Prostate gland (tissue), 2 donors: ENCODE results near the gene PSMF1.

ENCODE experiments used
- CTCF ChIP-seq, 4 experiments: fragments of 200-600 bp in 2 of 4; fragments of 450-650 bp in 2 of 4; sonication (generic) in 2 of 4; IDR thresholded peaks; 1 replicate in 3 of 4; 2 replicates in 1 of 4; pipeline ENCODE4 v1.5.1; 2016 to 2019; ENCODE audit warnings: antibody characterized with exemption in 4 of 4, mild to moderate bottlenecking in 2 of 4, moderate library complexity in 2 of 4
- POLR2A ChIP-seq: fragments of 450-650 bp; IDR thresholded peaks from one replicate; pipeline ENCODE4 v1.6.1; 2016; ENCODE audit warnings: antibody characterized with exemption, mild to moderate bottlenecking
- POLR2AphosphoS5 ChIP-seq: sonication (generic); formaldehyde crosslinking; IDR thresholded peaks from one replicate; pipeline ENCODE4 v1.6.1; 2017; ENCODE audit warnings: antibody characterized with exemption

GRCh38 chr20:1150968-1151367, 32.6 kb downstream of the PSMF1 start:
- TF ChIP-seq POLR2A (no peak), CTCF (IDR thresholded peaks at IDR 0.05) (no peak), POLR2AphosphoS5 (no peak)
